ENCODE results near the gene MAPRE2. TPM values are rescaled to one million over a fixed set of nuclear protein-coding genes. Genes with fewer than 3 reads are reported as not detected.

MAPRE2 gene
- total RNA-seq, 1 donor from 2014 or later: 23.4 TPM

GRCh38 chr18:34999756-35000289 lies 41.4 kb upstream of the MAPRE2 start:
- Mint-ChIP-seq H3K36me3 (ENCODE audit: low read depth) (no peaks in the 10 kb centered on the region), H3K27ac (ENCODE audit: unreplicated experiment) (no peak overlapping the region), H3K4me3 (ENCODE audit: unreplicated experiment) (no peak overlapping the region), H3K27me3 (ENCODE audit: low read depth) (no peaks in the 10 kb centered on the region), H3K4me1 (ENCODE audit: low read depth) (peaks cover 7% of the 10 kb centered on the region), H3K9me3 (ENCODE audit: low read depth) (no peaks in the 10 kb centered on the region)
- TF ChIP-seq CTCF (IDR thresholded peaks at IDR 0.05): no peak
- no peak for DNase-seq (ENCODE audit: low spot score)

GRCh38 chr18:35000457-35000856 lies 40.8 kb upstream of the MAPRE2 start:
- Mint-ChIP-seq H3K4me3 (ENCODE audit: unreplicated experiment) (no peak overlapping the region), H3K4me1 (ENCODE audit: low read depth) (peaks cover 7% of the 10 kb centered on the region), H3K36me3 (ENCODE audit: low read depth) (no peaks in the 10 kb centered on the region), H3K9me3 (ENCODE audit: low read depth) (no peaks in the 10 kb centered on the region), H3K27me3 (ENCODE audit: low read depth) (no peaks in the 10 kb centered on the region), H3K27ac (ENCODE audit: unreplicated experiment) (no peak overlapping the region)
- DNase-seq (ENCODE audit: low spot score): no peak
- no peak for TF ChIP-seq CTCF (IDR thresholded peaks at IDR 0.05)

- TF ChIP-seq CTCF (IDR thresholded peaks at IDR 0.05): no peak
- Mint-ChIP-seq H3K4me1 (ENCODE audit: low read depth) (peaks cover 7% of the 10 kb centered on the region), H3K36me3 (ENCODE audit: low read depth) (no peaks in the 10 kb centered on the region)
These were observed 39.1 kb upstream of the MAPRE2 start for GRCh38 chr18:35002120-35002519.

GRCh38 chr18:35005963-35006577 lies 35.1 kb upstream of the MAPRE2 start:
- no peak overlapping the region for H3K27ac Mint-ChIP-seq (ENCODE audit: unreplicated experiment)
- no peak for DNase-seq (ENCODE audit: low spot score)
- peak; percentile 91 for TF ChIP-seq CTCF (IDR thresholded peaks at IDR 0.05)
- H3K27me3 Mint-ChIP-seq (ENCODE audit: low read depth): no peaks in the 10 kb centered on the region
- H3K9me3 Mint-ChIP-seq (ENCODE audit: low read depth): no peaks in the 10 kb centered on the region
- H3K4me3 Mint-ChIP-seq (ENCODE audit: unreplicated experiment): no peak overlapping the region
- no peaks in the 10 kb centered on the region for H3K4me1 Mint-ChIP-seq (ENCODE audit: low read depth)
- no peaks in the 10 kb centered on the region for H3K36me3 Mint-ChIP-seq (ENCODE audit: low read depth)

More at GRCh38 chr18:35002120-35002519, 39.1 kb upstream of the MAPRE2 start:
- Mint-ChIP-seq H3K9me3 (ENCODE audit: low read depth) (no peaks in the 10 kb centered on the region), H3K27ac (ENCODE audit: unreplicated experiment) (no peak overlapping the region), H3K27me3 (ENCODE audit: low read depth) (no peaks in the 10 kb centered on the region), H3K4me3 (ENCODE audit: unreplicated experiment) (no peak overlapping the region)
- no peak for DNase-seq (ENCODE audit: low spot score)

- H3K9me3 Mint-ChIP-seq (ENCODE audit: low read depth): no peaks in the 10 kb centered on the region
- TF ChIP-seq CTCF (IDR thresholded peaks at IDR 0.05): no peak
- H3K27ac Mint-ChIP-seq (ENCODE audit: unreplicated experiment): no peak overlapping the region
- H3K4me1 Mint-ChIP-seq (ENCODE audit: low read depth): no peaks in the 10 kb centered on the region
- no peak overlapping the region for H3K4me3 Mint-ChIP-seq (ENCODE audit: unreplicated experiment)
- DNase-seq (ENCODE audit: low spot score): no peak
- no peaks in the 10 kb centered on the region for H3K36me3 Mint-ChIP-seq (ENCODE audit: low read depth)
- H3K27me3 Mint-ChIP-seq (ENCODE audit: low read depth): no peaks in the 10 kb centered on the region
These were observed 31.1 kb upstream of the MAPRE2 start for GRCh38 chr18:35010156-35010555.

All from chondrocyte (in vitro differentiated cells).